ENCODE results near the gene SLC4A2.
A peak's percentile ranks its signal among the peaks of the same experiment; 100 is the strongest.

SLC4A2 gene

DNA sequence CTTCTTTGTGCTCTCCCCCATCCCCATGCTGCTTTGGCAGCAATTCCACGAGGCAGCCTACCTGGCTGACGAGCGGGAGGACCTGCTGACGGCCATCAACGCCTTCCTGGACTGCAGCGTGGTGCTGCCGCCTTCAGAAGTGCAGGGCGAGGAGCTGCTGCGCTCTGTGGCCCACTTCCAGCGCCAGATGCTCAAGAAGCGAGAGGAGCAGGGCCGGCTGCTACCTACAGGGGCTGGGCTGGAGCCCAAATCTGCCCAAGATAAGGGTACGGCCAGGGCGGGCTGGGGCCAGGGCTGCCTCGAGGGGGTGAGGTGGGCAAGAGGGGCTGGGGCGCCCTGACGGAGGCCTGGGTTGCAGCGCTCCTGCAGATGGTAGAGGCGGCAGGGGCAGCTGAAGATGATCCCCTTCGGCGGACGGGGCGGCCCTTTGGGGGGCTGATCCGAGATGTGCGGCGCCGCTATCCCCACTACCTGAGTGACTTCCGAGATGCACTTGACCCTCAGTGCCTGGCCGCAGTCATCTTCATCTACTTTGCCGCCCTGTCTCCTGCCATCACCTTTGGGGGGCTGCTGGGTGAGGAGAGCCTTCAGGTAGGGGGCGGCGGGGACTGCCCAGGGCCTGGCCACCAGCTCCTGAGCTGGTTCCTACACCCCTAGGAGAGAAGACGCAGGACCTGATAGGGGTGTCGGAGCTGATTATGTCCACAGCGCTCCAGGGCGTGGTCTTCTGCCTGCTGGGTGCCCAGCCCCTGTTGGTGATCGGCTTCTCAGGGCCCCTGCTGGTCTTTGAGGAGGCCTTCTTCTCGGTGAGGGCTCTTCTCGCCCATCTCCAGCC is 11.9 kb downstream of the SLC4A2 start:
- peaks cover 15% of the 10 kb centered on the region for H3K36me3 ChIP-seq (ENCODE audit: control insufficient read depth, insufficient read depth, low read length)
- no peak overlapping the region for H3K4me3 ChIP-seq (ENCODE audit: low read length)
- no peaks in the 10 kb centered on the region for H3K9me3 ChIP-seq (ENCODE audit: control insufficient read depth, low read length)
- H3K9ac ChIP-seq (ENCODE audit: low read length): no peak overlapping the region
- no peaks in the 10 kb centered on the region for H3K4me1 ChIP-seq (ENCODE audit: control insufficient read depth, insufficient read depth, low read length)
- no peaks in the 10 kb centered on the region for H3K27me3 ChIP-seq (ENCODE audit: control insufficient read depth, insufficient read depth, low read length)

DNA sequence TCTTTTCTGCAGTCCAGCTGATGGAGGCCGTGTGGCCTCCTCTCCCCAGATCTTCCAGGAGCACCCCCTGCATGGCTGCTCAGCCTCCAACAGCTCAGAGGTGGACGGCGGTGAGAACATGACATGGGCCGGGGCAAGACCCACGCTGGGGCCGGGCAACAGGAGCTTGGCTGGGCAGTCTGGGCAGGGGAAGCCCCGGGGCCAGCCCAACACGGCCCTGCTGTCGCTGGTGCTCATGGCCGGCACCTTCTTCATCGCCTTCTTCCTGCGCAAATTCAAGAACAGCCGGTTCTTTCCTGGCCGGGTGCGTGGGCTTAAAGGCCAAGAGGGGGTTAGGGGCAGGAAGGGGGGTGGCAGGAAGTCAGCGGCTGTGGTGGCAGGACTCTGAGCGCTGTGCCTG is 14.6 kb downstream of the SLC4A2 start:
- H3K9ac ChIP-seq (ENCODE audit: low read length): no peak overlapping the region
- no peaks in the 10 kb centered on the region for H3K27me3 ChIP-seq (ENCODE audit: control insufficient read depth, insufficient read depth, low read length)
- H3K9me3 ChIP-seq (ENCODE audit: control insufficient read depth, low read length): no peaks in the 10 kb centered on the region
- peaks cover 11% of the 10 kb centered on the region for H3K36me3 ChIP-seq (ENCODE audit: control insufficient read depth, insufficient read depth, low read length)
- no peak overlapping the region for H3K4me3 ChIP-seq (ENCODE audit: low read length)
- peaks cover 14% of the 10 kb centered on the region for H3K4me1 ChIP-seq (ENCODE audit: control insufficient read depth, insufficient read depth, low read length)

DNA sequence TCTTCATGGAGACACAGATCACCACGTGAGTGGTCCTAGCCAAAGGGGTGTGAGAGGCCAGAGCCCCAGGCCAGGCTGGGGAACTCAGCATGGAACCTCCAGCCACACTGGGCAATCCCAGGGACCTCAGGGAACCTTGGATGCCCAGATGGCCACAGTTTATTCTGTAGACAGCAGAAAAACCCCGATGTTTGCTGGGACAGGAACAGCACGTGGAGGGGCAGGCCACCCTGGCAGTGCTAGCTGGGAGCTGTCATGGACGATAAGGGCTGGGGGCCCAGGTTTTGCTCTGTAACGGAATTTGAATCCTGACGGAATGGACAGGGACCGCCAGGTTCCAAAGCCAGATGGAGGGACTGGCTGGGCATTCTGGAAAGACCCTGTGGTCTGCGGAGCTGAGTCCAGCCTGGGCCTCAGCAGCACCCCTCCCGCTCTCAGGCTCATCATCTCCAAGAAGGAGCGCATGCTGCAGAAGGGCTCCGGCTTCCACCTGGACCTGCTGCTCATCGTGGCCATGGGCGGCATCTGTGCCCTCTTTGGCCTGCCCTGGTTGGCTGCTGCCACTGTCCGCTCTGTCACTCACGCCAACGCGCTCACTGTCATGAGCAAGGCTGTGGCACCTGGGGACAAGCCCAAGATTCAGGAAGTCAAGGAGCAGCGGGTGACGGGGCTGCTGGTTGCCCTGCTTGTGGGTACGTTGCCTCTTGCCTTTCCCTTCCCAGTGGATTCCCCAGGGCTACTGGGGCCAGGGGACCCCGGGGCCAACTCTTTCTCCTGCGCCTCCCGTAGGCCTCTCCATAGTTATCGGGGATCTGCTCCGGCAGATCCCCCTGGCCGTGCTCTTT is 15.7 kb downstream of the SLC4A2 start:
- no peak overlapping the region for H3K4me3 ChIP-seq (ENCODE audit: low read length)
- peaks cover 11% of the 10 kb centered on the region for H3K36me3 ChIP-seq (ENCODE audit: control insufficient read depth, insufficient read depth, low read length)
- H3K9ac ChIP-seq (ENCODE audit: low read length): no peak overlapping the region
- H3K4me1 ChIP-seq (ENCODE audit: control insufficient read depth, insufficient read depth, low read length): peaks cover 23% of the 10 kb centered on the region
- no peaks in the 10 kb centered on the region for H3K27me3 ChIP-seq (ENCODE audit: control insufficient read depth, insufficient read depth, low read length)
- H3K9me3 ChIP-seq (ENCODE audit: control insufficient read depth, low read length): no peaks in the 10 kb centered on the region

DNA sequence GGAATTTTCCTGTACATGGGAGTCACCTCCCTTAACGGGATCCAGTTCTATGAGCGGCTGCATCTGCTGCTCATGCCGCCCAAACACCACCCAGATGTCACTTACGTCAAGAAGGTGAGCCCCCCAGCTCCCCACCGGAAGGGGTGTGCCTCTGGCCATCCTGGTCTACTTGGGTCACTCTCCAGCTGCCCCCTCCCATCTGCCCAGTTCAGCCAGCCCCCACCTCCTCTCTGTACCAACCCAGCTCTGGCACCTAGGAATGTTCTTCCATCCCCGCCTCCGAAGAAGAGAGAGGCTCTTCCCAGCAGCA is 16.2 kb downstream of the SLC4A2 start:
- H3K4me3 ChIP-seq (ENCODE audit: low read length): no peak overlapping the region
- H3K4me1 ChIP-seq (ENCODE audit: control insufficient read depth, insufficient read depth, low read length): peaks cover 24% of the 10 kb centered on the region
- H3K9ac ChIP-seq (ENCODE audit: low read length): no peak overlapping the region
- H3K27me3 ChIP-seq (ENCODE audit: control insufficient read depth, insufficient read depth, low read length): no peaks in the 10 kb centered on the region
- no peaks in the 10 kb centered on the region for H3K9me3 ChIP-seq (ENCODE audit: control insufficient read depth, low read length)
- peaks cover 11% of the 10 kb centered on the region for H3K36me3 ChIP-seq (ENCODE audit: control insufficient read depth, insufficient read depth, low read length)

DNA sequence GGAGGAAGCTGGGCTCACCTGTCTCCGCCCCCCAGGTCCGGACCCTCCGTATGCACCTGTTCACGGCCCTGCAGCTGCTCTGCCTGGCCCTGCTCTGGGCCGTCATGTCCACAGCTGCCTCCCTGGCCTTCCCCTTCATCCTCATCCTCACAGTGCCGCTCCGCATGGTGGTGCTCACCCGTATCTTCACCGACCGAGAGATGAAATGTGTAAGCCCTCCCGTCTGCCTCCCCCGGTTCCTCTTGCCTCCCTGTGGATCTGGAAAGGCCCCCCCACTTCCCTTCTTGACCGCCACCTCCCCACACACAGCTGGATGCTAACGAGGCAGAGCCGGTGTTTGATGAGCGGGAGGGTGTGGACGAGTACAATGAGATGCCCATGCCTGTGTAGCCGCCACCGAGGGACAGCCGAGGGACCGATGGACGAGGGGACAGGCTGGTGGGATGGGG is 16.6 kb downstream of the SLC4A2 start:
- H3K36me3 ChIP-seq (ENCODE audit: control insufficient read depth, insufficient read depth, low read length): peaks cover 11% of the 10 kb centered on the region
- H3K4me1 ChIP-seq (ENCODE audit: control insufficient read depth, insufficient read depth, low read length): peaks cover 27% of the 10 kb centered on the region
- no peaks in the 10 kb centered on the region for H3K27me3 ChIP-seq (ENCODE audit: control insufficient read depth, insufficient read depth, low read length)
- no peak overlapping the region for H3K4me3 ChIP-seq (ENCODE audit: low read length)
- no peak overlapping the region for H3K9ac ChIP-seq (ENCODE audit: low read length)
- no peaks in the 10 kb centered on the region for H3K9me3 ChIP-seq (ENCODE audit: control insufficient read depth, low read length)

DNA sequence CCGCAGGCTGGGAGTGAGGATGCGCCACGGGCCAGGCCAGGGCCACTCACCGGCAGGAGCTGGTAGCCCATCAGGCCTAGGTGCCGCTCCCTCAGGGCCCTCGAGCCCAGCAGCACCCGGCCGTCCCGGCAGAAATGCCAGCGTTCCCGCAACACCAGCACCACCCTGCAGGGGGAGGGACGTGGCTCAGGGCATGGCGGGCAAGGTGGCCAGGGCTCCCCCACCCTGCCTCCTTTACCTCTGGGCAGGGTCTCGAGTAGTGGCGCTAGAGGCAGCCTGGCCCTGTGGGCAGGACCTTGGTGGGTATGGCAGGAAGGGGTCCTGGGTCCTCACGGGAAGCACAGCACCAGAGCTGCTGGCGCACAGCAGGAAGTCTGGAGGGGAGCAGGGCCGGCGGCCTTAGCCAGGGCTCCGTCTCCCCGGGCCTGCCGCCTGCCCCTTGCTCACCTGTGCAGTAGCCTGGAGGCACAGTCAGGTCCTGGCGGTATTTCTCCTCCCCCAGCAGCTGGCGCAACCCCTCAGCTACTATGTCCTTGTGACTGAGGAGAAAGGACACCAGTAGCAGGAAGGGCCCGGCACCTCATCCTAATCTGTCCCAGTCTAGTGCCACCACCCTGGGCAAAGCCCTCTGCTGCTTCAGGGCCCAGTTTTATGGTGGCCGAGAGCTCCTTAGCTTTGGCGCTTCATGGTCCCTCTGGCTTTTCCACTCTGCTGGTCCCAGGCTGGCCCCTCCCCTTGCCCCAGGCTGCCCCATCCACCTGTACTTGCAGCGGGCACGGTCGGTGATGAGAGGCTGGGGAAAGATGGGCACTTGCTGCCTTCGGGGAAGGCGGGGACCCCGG is 17.7 kb downstream of the SLC4A2 start:
- H3K27me3 ChIP-seq (ENCODE audit: control insufficient read depth, insufficient read depth, low read length): no peaks in the 10 kb centered on the region
- H3K9me3 ChIP-seq (ENCODE audit: control insufficient read depth, low read length): no peaks in the 10 kb centered on the region
- H3K36me3 ChIP-seq (ENCODE audit: control insufficient read depth, insufficient read depth, low read length): peaks cover 11% of the 10 kb centered on the region
- H3K4me3 ChIP-seq (ENCODE audit: low read length): no peak overlapping the region
- peaks cover 38% of the 10 kb centered on the region for H3K4me1 ChIP-seq (ENCODE audit: control insufficient read depth, insufficient read depth, low read length)
- no peak overlapping the region for H3K9ac ChIP-seq (ENCODE audit: low read length)

DNA sequence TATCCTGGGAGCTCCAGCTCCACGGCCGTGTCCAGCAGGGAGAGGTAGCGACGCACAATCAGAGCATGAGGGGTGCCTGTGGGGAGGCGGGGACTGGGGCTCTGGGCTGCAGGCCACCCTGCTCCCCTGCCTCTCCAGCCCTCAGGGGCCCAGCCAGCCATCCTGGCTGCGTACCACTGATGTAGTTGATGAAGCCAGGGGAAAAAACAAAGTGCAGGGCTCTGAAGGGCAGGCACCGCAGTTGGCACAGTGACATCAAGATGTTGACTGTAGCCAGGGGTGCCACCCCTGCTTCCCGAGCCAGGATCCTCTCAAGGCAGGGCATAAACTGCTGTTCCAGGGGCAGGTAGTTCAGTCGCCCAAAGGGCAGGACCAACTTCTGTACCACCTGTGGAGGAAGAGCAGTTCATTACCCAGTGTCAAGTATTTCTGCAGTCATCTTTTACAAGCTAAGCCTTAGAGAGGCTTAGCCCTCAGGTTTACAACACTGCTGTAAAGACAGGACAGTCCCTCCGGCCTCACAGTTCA is 18.4 kb downstream of the SLC4A2 start:
- H3K36me3 ChIP-seq (ENCODE audit: control insufficient read depth, insufficient read depth, low read length): peaks cover 11% of the 10 kb centered on the region
- no peaks in the 10 kb centered on the region for H3K27me3 ChIP-seq (ENCODE audit: control insufficient read depth, insufficient read depth, low read length)
- H3K9ac ChIP-seq (ENCODE audit: low read length): no peak overlapping the region
- H3K4me1 ChIP-seq (ENCODE audit: control insufficient read depth, insufficient read depth, low read length): peaks cover 45% of the 10 kb centered on the region
- H3K4me3 ChIP-seq (ENCODE audit: low read length): no peak overlapping the region
- H3K9me3 ChIP-seq (ENCODE audit: control insufficient read depth, low read length): no peaks in the 10 kb centered on the region

DNA sequence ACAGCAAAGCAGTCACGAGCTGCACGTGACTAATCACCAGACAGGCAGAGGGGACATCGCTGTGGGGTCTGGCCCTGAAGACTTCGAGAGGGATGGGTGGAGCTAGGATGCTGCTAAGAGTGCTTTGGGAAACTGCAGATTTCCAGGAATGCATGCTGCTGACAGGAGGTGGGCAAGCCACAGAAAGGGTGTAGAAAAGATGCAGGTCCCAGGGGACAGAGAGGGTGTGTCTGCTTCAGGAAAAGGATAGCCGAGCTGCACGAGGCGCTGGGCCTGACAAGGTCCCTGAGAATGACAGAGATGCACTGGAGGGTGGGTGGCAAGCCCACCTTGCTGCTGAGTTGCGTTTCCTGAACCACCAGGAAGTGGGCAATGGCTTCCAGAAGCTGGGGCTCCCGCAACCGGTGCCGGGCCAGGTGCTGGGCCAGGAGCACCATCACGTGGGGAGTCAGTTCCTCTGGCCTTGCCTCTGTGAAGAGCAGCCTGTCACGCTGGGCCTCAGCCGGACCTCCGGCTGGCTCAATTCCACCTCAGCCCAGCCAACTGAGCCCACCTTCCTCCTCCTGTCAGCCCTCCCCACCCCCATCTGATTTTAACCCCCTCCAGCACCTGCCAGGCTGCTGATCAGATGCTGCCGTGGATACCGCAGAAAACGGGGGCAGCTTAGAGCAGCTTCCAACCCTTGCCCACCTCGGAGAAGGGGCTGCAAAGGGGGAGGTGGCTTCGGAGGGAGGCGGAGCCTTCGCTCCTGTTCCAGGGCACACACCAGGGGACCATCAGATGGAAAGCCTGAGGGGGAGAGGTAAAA is 19.0 kb downstream of the SLC4A2 start:
- Histone ChIP-seq H3K9ac (ENCODE audit: low read length) (no peak overlapping the region), H3K27me3 (ENCODE audit: control insufficient read depth, insufficient read depth, low read length) (no peaks in the 10 kb centered on the region), H3K4me1 (ENCODE audit: control insufficient read depth, insufficient read depth, low read length) (peaks cover 45% of the 10 kb centered on the region), H3K9me3 (ENCODE audit: control insufficient read depth, low read length) (no peaks in the 10 kb centered on the region), H3K4me3 (ENCODE audit: low read length) (no peak overlapping the region), H3K36me3 (ENCODE audit: control insufficient read depth, insufficient read depth, low read length) (peaks cover 11% of the 10 kb centered on the region)

DNA sequence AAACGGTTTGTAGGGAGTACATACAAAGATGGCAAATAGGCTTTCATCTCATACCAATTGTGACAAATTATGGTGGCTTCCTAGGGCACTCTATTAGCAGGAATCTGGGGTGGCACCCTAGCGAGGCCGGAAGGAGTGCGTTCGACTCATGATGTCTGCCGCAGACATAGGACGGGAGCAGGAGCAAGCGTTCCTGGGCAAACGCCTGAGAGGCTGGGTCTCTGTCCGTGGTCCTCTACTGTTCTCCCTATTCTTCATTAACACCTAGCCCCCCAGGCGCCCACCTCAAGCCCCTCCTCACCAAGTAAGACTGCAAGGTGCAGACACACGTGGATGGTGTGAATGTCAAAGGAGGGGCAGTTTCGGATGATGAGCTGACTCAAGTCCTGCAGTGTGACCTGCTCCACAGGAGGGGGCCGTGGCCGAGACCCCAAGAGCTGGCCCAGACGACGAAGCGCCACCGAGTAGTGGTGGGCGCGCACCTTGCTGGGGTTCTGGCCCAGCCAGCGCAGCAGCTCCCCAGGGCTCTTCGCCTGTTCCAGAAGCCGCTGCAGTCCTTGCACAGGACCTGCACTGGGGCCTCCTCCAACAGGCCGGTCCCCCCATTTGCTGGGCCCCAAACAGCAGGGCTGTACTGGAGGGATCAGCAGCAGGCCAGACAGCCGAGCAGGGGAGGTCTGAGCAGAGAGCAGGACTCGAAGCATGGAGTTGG is 20.0 kb downstream of the SLC4A2 start:
- H3K9ac ChIP-seq (ENCODE audit: low read length): peak overlapping the region; percentile 90
- no peaks in the 10 kb centered on the region for H3K9me3 ChIP-seq (ENCODE audit: control insufficient read depth, low read length)
- H3K27me3 ChIP-seq (ENCODE audit: control insufficient read depth, insufficient read depth, low read length): no peaks in the 10 kb centered on the region
- peaks cover 50% of the 10 kb centered on the region for H3K4me1 ChIP-seq (ENCODE audit: control insufficient read depth, insufficient read depth, low read length)
- peaks cover 11% of the 10 kb centered on the region for H3K36me3 ChIP-seq (ENCODE audit: control insufficient read depth, insufficient read depth, low read length)
- peak overlapping the region; percentile 80 for H3K4me3 ChIP-seq (ENCODE audit: low read length)

DNA sequence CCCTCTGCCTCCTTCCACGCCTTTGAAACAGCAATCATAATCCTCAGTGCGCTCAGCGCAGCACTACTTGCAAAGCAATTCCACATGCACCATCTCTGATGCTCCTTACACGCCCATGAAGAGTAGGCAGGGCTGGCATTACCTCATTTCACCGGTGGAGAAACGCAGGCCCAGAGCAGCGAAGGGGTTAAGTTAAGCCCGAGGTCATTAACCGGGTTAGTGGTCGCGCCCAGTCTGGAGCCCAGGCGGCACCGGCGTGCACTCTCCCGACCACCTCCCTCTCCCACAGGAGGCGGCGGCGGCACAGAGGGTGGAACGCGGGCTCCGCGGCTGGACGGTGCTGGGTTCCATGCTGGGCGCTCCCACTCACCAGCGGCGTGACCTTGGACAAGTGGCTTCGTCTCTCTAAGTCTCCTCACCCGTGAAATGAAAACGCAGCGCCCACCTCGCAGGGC is 20.7 kb downstream of the SLC4A2 start:
- no peaks in the 10 kb centered on the region for H3K9me3 ChIP-seq (ENCODE audit: control insufficient read depth, low read length)
- H3K4me1 ChIP-seq (ENCODE audit: control insufficient read depth, insufficient read depth, low read length): peaks cover 54% of the 10 kb centered on the region
- H3K4me3 ChIP-seq (ENCODE audit: low read length): peak overlapping the region; percentile 80

More for the DNA sequence above, 20.7 kb downstream of the SLC4A2 start:
- peak overlapping the region; percentile 90 for H3K9ac ChIP-seq (ENCODE audit: low read length)
- H3K27me3 ChIP-seq (ENCODE audit: control insufficient read depth, insufficient read depth, low read length): no peaks in the 10 kb centered on the region
- H3K36me3 ChIP-seq (ENCODE audit: control insufficient read depth, insufficient read depth, low read length): peaks cover 5% of the 10 kb centered on the region
